Left hindlimb (tissue), 1 donor: ENCODE data around the gene PIP.
"Not testable (repeated sequence)": the region's sequence is repeated elsewhere in the genome, so short reads cannot be mapped to it uniquely, and the experiment has no call there.

Source experiments
- DNase-seq: peaks from one replicate; pipeline ENCODE4 v3.0.0-alpha.2; 2018

The PIP gene

GRCh38 chr7:143180771-143181170 is 48.9 kb downstream of the PIP start:
- not testable (repeated sequence) for DNase-seq

GRCh38 chr7:143181349-143181748 is 49.5 kb downstream of the PIP start:
- no peak for DNase-seq

GRCh38 chr7:143183024-143183423 is 51.1 kb downstream of the PIP start, which contains the start of gene TAS2R39:
Gene TAS2R39, plus strand, starts transcription at chr7:143183419. Its CDS starts 0 bp downstream, at chr7:143183419.
- no peak for DNase-seq

- no peak for DNase-seq
Measured at GRCh38 chr7:143185551-143185950, 53.7 kb downstream of the PIP start.

GRCh38 chr7:143188994-143189393 is 57.1 kb downstream of the PIP start:
- DNase-seq = no peak
